HFFc6 (cell line): ENCODE measurements around the gene NME8. TPM values are rescaled to one million over a fixed set of nuclear protein-coding genes. Genes with fewer than 3 reads are reported as not detected.
A peak's percentile ranks its signal among the peaks of the same experiment; 100 is the strongest.

Experiments used
- DNase-seq: peaks from one replicate; pipeline ENCODE4 v3.0.0-alpha.2; 2018
- H3K27ac Mint-ChIP-seq: 2 replicates; pipeline ENCODE4 v1.8.0; 2020; ENCODE audit warnings: mild to moderate bottlenecking, mixed read lengths
- H3K27me3 Mint-ChIP-seq: 2 replicates; pipeline ENCODE4 v1.8.0; 2021; ENCODE audit warnings: mild to moderate bottlenecking, moderate library complexity, mixed read lengths; ENCODE audit not compliant: insufficient read depth
- H3K36me3 Mint-ChIP-seq: 2 replicates; pipeline ENCODE4 v1.8.0; 2021; ENCODE audit warnings: low read depth, mixed read lengths
- H3K4me1 Mint-ChIP-seq: 2 replicates; pipeline ENCODE4 v1.8.0; 2020; ENCODE audit warnings: low read depth, mixed read lengths
- H3K4me3 Mint-ChIP-seq: 2 replicates; pipeline ENCODE4 v1.8.0; 2020; ENCODE audit warnings: mild to moderate bottlenecking, moderate library complexity, mixed read lengths
- H3K9me3 Mint-ChIP-seq: 2 replicates; pipeline ENCODE4 v1.8.0; 2020; ENCODE audit warnings: mild to moderate bottlenecking, mixed read lengths
- total RNA-seq, 6 experiments: library from RNA; stranded (reverse); fragmentation: NEBNext Ultra II Directional; extraction: Animal tissue kit (Norgen Biotek cat#: 25700); gene quantifications; 2 replicates in 1 of 6; 3 replicates in 5 of 6; pipeline ENCODE4 v1.2.3, GENCODE V29; 2021
- TF ChIP-seq, protein P1 (sequence below): fragments of 200-600 bp; sonication (generic); IDR thresholded peaks from 2 replicates; pipeline ENCODE4 v1.5.0; 2021; ENCODE audit warnings: antibody characterized with exemption, mild to moderate bottlenecking

Gene NME8
- total RNA-seq, 6 experiments from 2014 or later = not detected

DNA sequence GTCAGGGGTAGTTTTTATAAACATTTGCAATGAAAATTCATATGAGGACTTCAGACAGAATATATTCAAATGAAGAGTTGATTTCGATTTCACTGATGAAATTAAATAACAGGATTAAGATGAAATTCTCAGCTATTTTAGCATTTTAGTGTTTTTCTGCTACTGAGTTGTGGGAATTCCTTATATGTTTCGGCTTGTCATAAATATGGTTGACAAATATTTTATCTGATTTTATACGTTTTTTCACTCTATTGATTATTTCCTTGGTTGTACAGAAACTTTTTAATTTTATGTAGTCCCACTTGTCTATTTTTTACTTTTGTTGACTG lies 14.6 kb upstream of the NME8 start:
- Mint-ChIP-seq H3K9me3 (peaks cover 40% of the 10 kb centered on the region), H3K27me3 (no peaks in the 10 kb centered on the region), H3K27ac (no peak overlapping the region), H3K4me1 (no peaks in the 10 kb centered on the region), H3K36me3 (no peaks in the 10 kb centered on the region; the same call in 1 of the 2 replicates), H3K4me3 (no peak overlapping the region)
- DNase-seq = no peak
- TF ChIP-seq, protein P1, sequence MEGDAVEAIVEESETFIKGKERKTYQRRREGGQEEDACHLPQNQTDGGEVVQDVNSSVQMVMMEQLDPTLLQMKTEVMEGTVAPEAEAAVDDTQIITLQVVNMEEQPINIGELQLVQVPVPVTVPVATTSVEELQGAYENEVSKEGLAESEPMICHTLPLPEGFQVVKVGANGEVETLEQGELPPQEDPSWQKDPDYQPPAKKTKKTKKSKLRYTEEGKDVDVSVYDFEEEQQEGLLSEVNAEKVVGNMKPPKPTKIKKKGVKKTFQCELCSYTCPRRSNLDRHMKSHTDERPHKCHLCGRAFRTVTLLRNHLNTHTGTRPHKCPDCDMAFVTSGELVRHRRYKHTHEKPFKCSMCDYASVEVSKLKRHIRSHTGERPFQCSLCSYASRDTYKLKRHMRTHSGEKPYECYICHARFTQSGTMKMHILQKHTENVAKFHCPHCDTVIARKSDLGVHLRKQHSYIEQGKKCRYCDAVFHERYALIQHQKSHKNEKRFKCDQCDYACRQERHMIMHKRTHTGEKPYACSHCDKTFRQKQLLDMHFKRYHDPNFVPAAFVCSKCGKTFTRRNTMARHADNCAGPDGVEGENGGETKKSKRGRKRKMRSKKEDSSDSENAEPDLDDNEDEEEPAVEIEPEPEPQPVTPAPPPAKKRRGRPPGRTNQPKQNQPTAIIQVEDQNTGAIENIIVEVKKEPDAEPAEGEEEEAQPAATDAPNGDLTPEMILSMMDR = no peak

DNA sequence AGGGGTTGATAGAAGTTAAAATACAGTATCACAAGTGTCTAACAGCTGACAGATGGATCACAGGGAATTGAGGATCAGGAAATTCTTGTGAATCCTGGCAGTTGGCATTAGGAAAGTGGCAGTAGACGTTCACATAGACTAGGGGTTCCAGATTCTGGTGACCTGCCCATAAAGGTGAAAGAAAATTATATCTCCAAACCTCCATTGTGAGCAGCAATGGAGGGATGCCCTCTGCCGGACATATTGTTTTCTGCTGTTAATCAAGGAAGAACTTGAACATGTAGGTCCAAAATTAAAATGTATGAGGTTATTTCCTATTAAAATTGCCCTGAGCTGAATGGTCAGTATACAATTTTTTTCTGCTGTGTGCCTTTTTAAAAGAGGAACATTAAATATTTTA lies 5.1 kb downstream of the NME8 start:
- no peaks in the 10 kb centered on the region for H3K4me1 Mint-ChIP-seq
- DNase-seq = no peak
- H3K4me3 Mint-ChIP-seq = no peak overlapping the region
- no peaks in the 10 kb centered on the region for H3K27me3 Mint-ChIP-seq
- TF ChIP-seq, protein P1 = peak; percentile 51; the same call in 1 of the 2 replicates
- H3K27ac Mint-ChIP-seq = no peak overlapping the region
- peaks cover 25% of the 10 kb centered on the region for H3K9me3 Mint-ChIP-seq
- no peaks in the 10 kb centered on the region for H3K36me3 Mint-ChIP-seq

DNA sequence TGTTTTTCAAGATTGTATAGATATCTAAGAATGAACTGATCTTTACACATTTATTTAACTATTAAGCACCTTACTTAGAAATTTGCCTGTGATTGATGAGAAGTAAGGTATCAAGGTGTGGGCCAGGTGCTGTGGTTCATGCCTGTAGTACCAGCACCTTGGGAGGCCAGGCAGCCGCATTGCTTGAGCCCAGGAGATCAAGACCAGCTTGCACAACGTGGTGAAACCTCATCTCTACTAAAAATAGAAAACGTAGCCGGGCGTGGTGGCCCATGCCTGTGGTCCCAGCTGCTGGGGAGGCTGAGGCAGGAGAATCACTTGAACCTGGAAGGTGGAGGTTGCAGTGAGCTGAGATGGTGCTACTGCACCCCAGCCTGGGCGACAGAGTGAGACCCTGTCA lies 33.7 kb downstream of the NME8 start:
- Mint-ChIP-seq H3K4me1 (no peaks in the 10 kb centered on the region), H3K36me3 (no peaks in the 10 kb centered on the region), H3K9me3 (peaks cover 39% of the 10 kb centered on the region), H3K27ac (no peak overlapping the region), H3K4me3 (no peak overlapping the region), H3K27me3 (no peaks in the 10 kb centered on the region)
- no peak for DNase-seq
- TF ChIP-seq, protein P1 = no peak

DNA sequence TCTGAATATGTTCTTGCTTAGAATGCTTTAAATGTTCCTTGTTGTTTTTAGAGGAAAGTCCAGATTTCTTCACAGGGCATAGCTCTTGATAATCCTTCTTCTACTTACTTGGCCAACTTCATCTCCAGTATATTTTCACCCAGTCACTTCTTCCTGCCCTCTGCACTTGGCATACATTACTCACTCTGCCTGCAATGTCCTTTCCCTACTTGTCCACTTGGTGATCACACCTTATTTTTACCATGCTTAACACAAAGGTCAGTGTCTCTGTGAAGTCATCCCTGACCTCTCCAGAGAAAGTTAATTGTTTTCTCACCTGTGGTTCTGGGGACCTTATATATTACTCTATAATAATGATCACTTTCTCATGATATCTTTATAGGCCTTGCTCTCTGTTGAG lies 45.0 kb downstream of the NME8 start:
- Mint-ChIP-seq H3K4me1 (no peaks in the 10 kb centered on the region), H3K4me3 (no peak overlapping the region), H3K9me3 (peaks cover 40% of the 10 kb centered on the region), H3K27me3 (no peaks in the 10 kb centered on the region), H3K27ac (no peak overlapping the region), H3K36me3 (no peaks in the 10 kb centered on the region; the same call in 1 of the 2 replicates)
- DNase-seq = no peak
- TF ChIP-seq, protein P1 = no peak

DNA sequence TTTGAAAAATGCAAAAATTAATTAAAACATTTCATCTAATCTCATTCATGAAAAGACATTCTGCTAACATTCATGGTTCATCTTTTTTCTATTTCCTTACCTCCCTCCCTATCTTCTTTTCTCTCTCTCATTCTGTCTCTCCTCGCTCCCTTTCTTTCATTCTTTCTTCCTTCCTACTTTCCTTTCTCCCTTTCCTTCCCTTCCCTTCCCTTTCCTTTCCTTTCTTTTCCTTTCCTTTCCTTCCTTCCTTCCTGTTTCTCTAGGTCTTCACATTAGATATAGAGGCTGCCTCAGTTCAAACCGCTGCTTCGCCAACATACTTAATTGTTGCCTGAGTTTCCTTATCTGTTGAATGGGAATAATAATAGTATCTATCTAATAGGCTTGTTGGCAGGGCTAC lies 46.3 kb downstream of the NME8 start:
- no peaks in the 10 kb centered on the region for H3K36me3 Mint-ChIP-seq
- H3K4me3 Mint-ChIP-seq = no peak overlapping the region
- H3K9me3 Mint-ChIP-seq = peaks cover 41% of the 10 kb centered on the region

More for the DNA sequence above, 46.3 kb downstream of the NME8 start:
- DNase-seq = no peak
- Mint-ChIP-seq H3K4me1 (no peaks in the 10 kb centered on the region), H3K27ac (no peak overlapping the region), H3K27me3 (no peaks in the 10 kb centered on the region)
- TF ChIP-seq, protein P1 = no peak
